ENCODE data around the gene C11orf21.
A peak's percentile ranks its signal among the peaks of the same experiment; 100 is the strongest.

C11orf21 gene

GRCh38 chr11:2320568-2321310, 19.0 kb upstream of the C11orf21 start:
- DNase-seq, result peak; percentile 35

- DNase-seq, result peak; percentile 40
These were observed 18.2 kb upstream of the C11orf21 start for GRCh38 chr11:2319791-2320472.

GRCh38 chr11:2318707-2319106, 17.0 kb upstream of the C11orf21 start:
- peak; percentile 23 for DNase-seq

- DNase-seq, result peak; percentile 4
These were observed 16.4 kb upstream of the C11orf21 start for GRCh38 chr11:2318123-2318522.

GRCh38 chr11:2317354-2318050, 15.8 kb upstream of the C11orf21 start:
- peak; percentile 42 for DNase-seq

DNA sequence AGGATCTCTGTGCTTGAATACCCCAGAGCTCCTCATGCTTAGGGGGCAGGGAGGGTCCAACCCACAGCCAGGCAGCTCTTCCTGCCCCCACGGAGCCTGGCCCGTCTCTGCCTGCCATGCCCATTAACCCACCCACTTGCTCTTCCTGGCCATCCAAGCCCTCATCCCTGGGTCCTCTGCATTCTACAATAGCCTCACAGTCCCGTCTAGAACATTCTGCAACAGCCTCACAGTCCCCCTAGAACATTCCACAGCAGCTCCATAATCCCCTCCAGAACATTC, 15.2 kb upstream of the C11orf21 start:
- DNase-seq, result no peak

DNA sequence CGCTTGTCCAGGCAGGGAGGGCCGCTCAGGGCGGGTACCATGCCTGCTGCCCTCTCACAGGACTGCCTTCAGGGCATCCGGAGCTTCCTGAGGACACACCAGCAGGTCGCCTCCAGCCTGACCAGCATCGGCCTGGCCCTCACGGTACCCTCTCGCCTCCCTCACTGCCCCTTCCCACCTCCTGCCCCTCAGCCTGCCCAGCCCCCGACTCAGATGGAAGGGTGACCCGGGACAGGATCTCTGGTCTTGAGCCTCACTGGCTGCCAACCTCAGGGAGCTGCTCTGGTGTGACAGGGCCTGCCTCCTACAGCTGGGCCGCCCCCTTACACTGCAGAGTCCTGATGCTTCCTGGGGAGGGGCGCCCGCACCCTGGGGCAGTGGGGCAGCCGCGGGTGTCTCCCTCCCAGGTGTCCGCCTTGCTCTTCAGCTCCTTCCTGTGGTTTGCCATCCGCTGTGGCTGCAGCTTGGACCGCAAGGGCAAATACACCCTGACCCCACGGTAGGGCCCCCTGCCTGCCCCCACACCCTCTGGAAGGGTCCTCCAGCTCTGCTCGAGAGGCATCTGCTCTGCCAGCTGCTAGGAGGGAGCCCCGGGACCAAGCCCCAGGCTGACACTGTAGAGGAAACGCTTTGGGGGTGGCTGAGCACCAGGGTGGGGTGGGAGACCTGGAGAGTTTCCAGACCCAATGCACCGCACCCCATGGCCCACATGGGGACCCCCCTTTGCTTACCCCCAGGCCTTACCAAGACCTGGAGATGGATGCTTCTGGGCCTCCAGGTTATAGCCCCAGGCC, 14.6 kb upstream of the C11orf21 start:
- peak; percentile 45 for DNase-seq

DNA sequence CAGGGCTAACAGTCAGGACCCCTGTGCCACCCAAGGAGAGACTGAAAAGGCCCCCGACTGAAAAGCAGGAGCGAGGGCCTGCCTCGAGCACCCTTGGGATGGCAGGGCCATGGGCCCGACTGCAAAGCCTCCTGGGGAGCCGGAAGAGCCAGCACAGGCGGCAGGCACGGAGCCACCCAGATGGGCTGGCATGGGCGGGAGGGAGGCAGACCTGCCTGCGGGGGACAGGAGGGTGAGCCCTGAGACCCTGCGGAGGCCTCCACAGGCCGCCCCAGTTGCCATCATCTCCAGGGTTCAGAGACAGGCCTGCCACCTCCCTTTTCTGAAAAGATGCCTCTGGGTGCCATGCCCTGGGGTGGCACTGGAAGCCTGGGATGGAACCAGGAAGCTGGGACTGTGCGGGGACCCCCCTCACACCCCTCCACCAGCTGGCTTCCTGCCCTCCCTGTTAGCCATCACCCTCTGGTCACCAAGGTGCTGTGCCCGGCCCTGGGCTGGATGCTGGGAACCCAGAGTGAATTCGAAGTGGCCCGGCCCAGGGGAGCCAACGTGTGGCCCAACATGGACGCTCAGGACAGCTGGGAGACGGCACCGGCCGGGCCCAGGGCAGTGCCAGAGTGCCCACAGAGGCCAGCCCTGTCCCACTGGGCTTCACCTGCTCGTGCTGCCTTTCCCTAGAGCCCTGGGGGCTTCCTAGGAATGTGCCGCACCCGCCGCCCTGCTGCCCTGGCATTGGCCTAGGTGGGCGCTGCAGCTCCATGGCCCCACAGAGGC, 13.9 kb upstream of the C11orf21 start:
- DNase-seq, result peak; percentile 41

- DNase-seq, result peak; percentile 44
These were observed 13.0 kb upstream of the C11orf21 start for GRCh38 chr11:2314525-2315394.

DNA sequence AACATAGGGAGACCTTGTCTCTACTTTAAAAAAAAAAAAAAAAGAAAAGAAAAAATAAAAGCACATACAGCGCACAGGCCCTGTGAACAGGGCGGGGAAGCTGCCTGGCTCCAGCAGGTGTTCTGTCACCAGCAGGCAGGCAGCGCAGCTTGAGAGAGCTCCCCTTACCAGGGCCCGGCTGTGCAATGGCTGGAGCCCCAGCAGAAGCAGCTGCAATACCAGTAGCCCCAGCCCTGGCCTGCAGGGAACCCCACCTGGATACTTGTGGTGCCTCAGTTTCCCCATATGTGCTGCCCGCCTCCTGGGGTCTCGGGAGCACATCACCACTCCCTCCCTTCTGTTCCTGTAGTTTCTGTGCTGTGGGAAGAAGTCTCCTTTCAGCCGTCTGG, 12.4 kb upstream of the C11orf21 start:
- peak; percentile 46 for DNase-seq

- peak; percentile 43 for DNase-seq
These were observed 11.6 kb upstream of the C11orf21 start for GRCh38 chr11:2313051-2313951.

GRCh38 chr11:2312232-2313042, 10.7 kb upstream of the C11orf21 start:
- no peak for DNase-seq

DNA sequence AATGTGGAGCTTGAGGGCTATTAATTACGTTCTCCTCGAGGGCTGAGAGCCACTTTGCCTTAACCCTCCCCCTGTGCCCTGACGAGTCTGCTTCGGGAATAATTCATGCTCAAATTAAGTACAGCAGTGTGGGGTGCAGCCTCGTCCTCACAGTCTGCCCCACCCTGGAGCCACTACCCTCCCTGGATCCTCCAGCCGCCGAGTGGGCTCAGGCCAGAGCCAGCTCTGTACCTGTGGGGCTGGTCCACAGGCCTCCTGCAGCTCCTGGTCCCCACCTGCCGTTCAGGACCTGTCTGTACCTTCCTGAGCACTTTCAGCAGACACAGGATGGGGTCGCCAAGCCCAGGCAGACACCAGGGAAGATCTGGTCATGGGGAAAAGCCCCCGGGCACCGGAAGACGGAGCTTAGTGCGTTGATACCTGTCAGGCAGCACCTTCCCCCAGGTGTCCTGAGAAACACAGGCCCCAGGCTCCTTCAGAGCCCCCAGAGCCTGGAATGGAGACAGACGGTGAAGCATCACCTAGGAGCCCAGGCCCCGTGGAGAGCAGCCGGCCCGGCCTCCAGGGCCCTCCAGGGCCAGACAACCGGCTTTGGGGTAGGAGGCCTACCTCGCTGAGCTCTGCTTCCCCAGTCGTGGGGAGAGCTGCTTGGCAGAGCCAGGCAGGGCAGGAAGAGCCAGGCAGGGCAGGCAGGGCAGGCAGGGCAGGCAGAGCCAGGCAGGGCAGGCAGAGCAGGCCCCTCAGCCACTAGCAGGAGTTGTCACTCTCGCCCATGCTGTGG, 9.8 kb upstream of the C11orf21 start:
- no peak for DNase-seq

DNA sequence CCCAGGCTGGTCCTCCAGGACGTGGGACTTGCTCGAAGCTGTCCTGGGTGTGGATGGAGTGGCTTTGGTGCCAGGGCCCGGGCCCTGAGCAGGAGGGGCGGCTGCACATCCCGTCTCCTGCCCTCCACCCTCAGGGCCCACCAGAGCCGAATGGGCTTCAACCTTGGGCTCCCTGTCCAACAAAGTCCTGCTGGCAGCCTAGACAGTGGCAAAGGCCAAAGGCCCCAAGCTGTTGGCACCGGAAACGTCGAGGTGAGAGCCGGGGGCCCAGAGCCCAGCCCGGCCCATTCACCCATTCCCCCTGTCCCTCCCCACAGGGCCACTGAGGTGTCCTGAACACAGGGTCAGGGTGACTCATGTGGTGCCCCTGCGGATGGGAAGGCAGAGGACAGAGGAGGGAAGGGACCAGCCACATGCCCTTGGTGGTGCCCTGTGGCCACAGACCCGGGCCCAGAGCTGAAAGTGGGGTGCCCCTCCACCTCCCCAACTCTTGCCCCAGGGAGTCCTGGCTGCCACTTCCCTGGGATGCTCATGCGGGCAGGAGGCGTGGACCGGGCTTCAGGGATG, 9.2 kb upstream of the C11orf21 start:
- DNase-seq, result no peak

DNA sequence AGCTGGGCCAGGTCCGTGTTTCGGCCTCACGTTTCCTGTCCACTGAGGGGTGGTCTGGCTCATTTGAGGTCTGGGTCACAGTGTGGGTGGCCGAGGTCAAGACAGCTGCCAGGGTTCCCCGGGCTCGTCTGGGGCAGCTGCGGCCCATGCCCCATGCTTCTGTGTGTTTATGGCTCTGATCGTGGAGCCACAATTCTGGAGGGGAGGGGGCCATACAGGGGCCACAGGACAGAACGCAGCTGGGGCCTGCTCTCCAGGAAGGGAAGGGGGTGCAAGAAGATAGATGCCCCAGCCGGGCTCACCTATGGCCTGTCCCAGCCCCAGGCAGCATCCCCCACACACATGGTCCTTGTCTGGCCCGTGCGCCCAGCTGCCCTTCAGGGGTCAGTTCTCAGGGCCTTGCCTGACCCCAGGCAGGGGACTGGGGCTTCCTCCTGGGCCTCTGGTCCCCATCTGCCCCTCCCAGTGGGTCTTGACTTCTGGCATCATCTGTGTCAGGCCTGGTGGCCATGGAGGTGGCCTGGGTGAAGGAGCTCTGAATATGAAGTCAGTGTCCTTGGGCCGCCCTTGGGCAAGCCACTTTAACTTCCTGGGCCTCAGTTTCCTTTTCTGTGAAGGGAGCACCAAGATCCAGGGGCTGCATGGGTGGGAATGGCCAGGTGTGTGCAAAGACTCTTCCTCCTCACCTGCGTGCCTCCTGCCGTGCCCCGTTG, 8.5 kb upstream of the C11orf21 start:
- DNase-seq, result no peak

DNA sequence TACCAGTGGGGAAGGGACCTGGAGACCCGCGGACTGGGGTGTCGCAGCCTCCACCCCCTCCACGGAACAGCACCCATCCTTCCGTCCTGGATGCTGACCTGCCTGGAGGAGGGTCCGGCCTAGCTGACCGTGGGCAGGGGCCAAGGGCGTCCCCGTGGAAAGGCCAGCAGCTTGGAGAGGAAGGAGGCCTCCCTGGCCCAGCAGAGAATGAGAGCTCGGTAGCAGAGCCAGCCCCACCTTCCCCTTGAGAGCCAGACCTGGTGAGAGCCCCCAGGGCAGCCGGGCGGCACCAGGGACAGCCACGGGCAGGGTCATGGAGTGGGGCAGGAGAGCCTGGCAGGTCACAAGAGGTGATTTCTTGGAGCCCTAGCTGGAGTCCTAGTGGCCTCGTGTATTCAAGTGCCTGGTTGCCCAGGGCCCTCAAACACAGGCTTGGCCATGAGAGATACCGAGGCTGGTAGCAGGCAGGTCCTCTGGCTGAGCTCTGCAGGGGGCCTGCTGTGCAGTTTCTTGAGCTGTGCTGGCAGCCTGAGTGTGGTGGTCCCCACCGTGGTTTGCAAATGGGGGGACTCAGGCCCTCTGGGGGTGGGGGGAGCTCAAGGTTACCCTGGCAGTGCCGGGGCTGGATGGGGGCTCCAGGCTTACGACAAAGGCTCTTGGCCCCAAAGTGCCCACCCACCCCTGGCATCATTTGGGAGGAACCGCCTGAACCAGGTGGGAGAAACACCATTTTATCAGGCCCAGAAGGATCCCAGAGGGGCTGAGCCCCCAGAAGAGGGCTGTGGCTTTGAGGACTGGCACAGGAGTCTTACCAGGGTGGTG, 7.7 kb upstream of the C11orf21 start:
- DNase-seq, result no peak

DNA sequence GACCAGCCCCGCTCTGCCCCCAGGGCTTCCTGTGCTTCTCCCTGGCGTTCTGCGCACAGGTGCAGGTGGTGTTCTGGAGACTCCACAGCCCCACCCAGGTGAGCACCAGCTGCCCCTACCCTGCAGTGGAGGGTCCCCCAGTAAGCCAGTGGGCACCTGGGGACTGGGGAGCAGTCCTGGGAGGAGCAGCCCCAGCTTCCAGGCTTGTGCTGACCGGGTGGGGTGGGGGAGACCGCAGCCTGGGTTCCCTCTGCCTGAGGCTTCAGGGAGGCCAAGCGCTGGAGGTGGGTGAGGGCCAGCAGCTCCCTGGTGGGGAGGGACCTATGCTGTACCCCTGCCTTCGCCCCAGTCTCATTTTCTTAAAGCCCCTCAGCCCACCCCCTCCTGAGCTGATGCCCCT, 7.0 kb upstream of the C11orf21 start:
- no peak for DNase-seq

Data from activated CD8-positive, alpha-beta memory T cell treated with anti-CD3 and anti-CD28 coated beads, Interleukin-2, amount 50 U/mL, for 48 hours (primary cell).